ENCODE measurements around the gene GPM6B.

Gene GPM6B

DNA sequence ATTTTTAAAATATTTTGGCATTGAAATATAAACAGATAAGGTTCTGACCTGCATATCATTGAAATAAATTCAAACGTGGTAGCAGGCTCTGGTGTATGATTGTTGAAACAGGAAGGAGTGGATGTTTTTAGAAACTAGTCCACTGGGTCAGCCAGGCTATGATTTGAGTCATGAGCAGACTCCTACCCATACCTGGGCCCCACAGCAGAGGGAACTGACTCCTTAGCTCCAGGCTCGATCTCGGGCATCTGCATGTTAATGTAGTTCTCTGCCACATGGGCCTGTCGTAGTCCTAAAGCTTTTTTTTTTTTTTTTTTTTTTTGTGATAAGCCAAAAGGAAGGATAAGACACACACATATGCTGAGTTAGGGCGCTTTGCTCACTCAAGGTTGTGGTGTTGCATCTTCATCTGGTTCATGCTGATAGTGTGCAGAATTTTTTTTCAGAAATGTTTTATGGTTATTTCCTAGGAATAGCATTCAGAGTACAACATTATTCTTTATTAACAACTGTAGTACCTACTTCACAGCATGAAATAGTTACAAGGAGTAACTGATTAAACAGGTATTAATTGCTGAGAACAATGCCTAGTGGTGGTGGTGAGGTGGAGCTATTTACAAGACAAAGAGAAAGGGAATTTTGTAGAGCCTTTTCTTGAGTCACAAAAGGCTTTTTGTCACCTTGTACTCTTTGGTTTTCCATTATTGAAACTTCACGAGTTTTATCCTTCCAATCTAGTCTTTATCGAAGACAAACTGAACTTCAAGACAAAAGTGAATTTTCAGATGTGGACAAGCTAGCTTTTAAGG, 55.1 kb downstream of the GPM6B start:
- TF ChIP-seq, protein P1, sequence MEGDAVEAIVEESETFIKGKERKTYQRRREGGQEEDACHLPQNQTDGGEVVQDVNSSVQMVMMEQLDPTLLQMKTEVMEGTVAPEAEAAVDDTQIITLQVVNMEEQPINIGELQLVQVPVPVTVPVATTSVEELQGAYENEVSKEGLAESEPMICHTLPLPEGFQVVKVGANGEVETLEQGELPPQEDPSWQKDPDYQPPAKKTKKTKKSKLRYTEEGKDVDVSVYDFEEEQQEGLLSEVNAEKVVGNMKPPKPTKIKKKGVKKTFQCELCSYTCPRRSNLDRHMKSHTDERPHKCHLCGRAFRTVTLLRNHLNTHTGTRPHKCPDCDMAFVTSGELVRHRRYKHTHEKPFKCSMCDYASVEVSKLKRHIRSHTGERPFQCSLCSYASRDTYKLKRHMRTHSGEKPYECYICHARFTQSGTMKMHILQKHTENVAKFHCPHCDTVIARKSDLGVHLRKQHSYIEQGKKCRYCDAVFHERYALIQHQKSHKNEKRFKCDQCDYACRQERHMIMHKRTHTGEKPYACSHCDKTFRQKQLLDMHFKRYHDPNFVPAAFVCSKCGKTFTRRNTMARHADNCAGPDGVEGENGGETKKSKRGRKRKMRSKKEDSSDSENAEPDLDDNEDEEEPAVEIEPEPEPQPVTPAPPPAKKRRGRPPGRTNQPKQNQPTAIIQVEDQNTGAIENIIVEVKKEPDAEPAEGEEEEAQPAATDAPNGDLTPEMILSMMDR (IDR thresholded peaks at IDR 0.05; ENCODE audit: insufficient read depth, low read depth, low read length, missing control alignments), result no peak
- no peak overlapping the region for H3K4me3 ChIP-seq (ENCODE audit: low read length)
- DNase-seq (ENCODE audit: low read depth), result peak; percentile 11

DNA sequence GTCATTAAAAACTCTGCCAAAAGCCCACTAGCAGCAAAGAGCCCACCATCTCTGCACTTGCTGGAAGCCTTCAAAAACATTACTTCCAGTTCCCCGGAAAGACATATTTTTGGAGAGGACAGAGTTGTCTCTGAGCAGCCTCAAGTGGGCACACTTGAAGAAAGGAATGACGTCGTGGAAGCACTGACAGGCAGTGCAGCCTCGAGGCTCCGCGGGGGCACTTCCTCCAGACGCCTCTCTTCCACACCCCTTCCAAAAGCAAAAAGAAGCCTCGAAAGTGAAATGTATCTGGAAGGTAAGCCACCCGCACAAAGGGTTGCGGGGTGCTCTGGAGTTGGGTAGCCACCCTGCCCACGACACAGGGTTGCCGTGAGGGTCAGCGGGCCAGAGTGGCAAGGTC, 56.5 kb downstream of the GPM6B start:
- TF ChIP-seq, protein P1 (IDR thresholded peaks at IDR 0.05; ENCODE audit: insufficient read depth, low read depth, low read length, missing control alignments), result no peak
- H3K4me3 ChIP-seq (ENCODE audit: low read length), result no peak overlapping the region
- no peak for DNase-seq (ENCODE audit: low read depth)

DNA sequence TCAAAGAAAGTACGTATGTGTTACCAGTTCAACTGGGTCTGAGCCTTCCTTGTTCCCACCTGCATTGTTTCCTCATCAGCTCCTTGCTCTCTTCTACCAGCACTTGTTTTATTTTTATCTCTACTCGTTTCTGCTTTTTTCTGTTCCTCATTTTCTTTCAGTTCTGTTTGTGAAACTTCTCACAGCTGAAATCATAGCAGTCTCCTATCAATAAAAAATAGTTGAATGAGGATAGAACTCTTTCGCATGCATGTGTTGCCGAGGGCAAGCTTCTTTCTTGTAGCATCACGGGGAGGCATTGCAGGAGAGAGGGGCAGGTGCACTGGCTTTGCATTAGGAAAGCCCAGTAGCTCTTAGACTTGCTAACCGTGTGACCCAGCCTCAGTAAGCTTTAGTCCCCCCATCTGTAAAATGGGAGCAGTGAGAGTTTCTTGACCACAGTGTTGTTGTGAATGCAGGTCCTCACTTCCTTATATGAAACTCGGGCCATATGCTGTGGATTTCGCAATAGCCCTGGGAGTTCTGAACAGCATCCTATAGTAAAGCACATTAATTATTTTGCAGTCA, 57.7 kb downstream of the GPM6B start:
- TF ChIP-seq, protein P1 (IDR thresholded peaks at IDR 0.05; ENCODE audit: insufficient read depth, low read depth, low read length, missing control alignments), result no peak
- H3K4me3 ChIP-seq (ENCODE audit: low read length), result no peak overlapping the region
- DNase-seq (ENCODE audit: low read depth), result no peak

DNA sequence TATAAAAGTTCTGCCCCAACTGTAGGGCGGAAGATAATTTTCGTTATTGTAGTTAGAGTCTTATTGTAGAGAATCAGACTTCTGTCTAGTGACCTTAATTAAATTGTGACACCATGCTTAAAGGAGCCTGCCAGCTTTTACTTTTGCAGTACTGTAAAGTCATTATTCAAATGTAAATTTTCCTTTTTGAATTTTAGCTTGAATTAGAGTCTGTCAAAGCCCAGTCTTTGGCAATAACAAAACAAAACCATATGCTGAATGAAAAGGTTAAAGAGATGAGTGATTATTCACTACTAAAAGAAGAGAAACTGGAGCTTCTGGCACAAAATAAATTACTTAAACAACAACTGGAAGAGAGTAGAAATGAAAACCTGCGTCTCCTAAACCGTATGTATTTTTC, 60.5 kb downstream of the GPM6B start:
- no peak for DNase-seq (ENCODE audit: low read depth)
- TF ChIP-seq, protein P1 (IDR thresholded peaks at IDR 0.05; ENCODE audit: insufficient read depth, low read depth, low read length, missing control alignments), result no peak

DNA sequence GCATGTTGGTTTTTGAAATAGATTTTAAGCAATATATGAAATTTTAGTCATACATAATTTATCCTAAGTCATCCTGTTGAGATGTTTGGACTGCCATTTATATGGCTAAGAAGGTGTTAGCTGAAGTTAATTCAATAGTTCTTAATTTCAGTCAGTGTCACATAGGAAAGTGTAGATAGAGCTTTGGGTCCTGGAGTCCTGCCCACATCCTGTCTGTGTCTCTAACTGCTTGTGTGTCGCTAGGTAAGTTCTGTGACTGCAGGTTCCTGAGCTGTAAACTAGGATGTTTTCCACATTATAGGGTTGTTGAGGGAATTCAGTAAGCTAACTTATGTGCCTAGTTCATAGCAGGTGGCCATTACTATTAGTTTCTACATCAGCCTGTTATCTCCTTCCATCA, 61.6 kb downstream of the GPM6B start:
- DNase-seq (ENCODE audit: low read depth), result no peak
- TF ChIP-seq, protein P1 (IDR thresholded peaks at IDR 0.05; ENCODE audit: insufficient read depth, low read depth, low read length, missing control alignments), result no peak
- no peak overlapping the region for H3K4me3 ChIP-seq (ENCODE audit: low read length)

More for the DNA sequence above, 60.5 kb downstream of the GPM6B start:
- H3K4me3 ChIP-seq (ENCODE audit: low read length), result no peak overlapping the region

DNA sequence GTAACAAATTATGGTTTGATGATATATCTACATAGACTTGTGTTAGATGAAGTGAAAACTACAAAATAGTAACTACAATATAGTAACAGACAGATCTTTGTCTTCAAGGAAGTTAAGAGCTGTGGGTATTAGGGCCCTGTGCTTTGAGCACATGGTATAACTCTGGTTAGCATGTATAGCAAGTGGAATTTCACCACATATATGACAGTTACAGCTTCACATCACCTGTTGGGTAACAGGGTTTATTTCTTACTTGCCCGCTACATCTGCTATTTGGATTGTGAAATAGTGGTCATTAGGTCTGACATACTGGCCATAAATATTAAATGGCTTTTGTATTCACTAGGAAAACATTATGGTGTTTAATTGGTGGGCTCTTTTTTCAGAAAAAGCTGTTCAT, 62.1 kb downstream of the GPM6B start:
- DNase-seq (ENCODE audit: low read depth), result no peak
- TF ChIP-seq, protein P1 (IDR thresholded peaks at IDR 0.05; ENCODE audit: insufficient read depth, low read depth, low read length, missing control alignments), result no peak
- H3K4me3 ChIP-seq (ENCODE audit: low read length), result no peak overlapping the region

All from epithelial cell of esophagus (primary cell).